Measurements from ENCODE around the gene GLCE.

GLCE gene

GRCh38 chr15:69160141-69160993 lies at the start of gene GLCE:
GLCE (plus strand) TSS chr15:69160635; CDS start chr15:69255807, 95,172 bp downstream.
- peak; percentile 52 for DNase-seq

DNA sequence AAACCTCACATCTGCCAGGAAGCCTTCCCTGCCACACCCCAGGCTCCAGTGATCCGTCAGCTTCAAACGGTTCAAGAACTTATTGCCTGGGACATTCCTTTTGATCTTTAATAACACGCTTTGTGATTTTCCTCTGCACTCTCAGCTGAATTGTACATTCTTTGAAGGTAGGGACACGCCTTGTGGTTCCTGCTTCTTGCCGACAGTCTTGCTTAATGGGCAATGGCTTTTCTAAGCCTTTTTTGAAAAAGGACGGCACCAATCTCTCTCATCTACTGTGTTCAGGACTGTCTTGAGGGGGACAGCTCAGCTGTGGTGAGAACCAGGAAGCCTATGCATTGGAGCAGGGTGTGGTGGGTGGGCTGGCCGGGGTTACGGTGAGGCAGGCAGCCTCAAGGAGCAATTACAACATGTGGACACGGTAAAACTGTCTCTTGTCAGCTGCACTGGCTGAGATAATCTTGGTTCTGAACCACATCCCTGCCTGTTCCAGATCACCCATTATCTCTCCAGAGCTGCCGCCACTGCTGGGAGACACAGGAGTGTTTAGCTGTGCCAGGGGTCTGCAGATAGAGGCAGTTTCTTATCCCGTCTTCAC lies 46.0 kb upstream of the GLCE start:
- no peak for DNase-seq

GRCh38 chr15:69115031-69115430 lies 45.4 kb upstream of the GLCE start:
- DNase-seq, result no peak

DNA sequence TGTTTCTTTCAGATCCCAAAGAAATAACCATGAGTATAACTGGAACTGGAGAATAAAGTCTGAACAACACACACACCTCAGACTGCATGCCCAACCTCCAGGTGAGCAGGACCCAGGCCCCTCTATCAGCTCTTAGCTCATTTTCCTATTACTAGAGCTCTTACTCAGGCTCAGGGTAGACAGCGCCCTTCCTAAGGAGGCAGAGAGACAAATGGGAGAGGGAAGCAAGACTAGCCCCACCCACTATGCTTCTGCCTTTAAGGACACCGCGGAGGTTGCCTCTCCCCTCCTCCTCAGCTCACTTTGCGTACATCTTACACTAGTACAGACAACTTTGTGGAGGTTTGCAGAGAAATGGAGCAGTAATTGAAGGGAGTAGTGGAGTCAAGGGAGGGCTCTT lies 44.0 kb upstream of the GLCE start:
- no peak for DNase-seq

DNA sequence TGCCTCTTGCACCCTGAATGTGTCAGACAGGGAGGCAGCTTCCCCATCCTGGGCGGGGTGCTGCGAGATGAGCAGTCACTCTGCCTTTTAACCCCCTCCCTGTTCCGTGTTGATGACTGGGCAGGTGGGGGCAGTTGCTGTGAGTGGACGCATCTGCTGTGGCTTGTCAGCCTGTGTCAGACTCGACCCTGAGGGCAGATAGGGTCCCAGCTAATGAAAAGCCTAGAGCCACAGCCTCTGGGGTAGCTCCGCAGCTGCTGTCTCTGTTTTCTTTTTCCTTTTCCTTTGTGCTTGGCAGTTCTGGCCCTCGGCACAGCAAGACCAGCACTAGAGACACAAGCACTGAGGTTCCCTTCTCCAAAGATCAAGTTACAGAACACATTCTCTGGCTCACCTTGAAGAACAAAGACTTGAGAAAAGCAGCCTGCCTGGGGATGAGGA lies 43.0 kb upstream of the GLCE start:
- no peak for DNase-seq

- DNase-seq, result no peak
These were observed 42.3 kb upstream of the GLCE start for GRCh38 chr15:69118089-69118488.

GRCh38 chr15:69119001-69119400 lies 41.4 kb upstream of the GLCE start:
- no peak for DNase-seq

DNA sequence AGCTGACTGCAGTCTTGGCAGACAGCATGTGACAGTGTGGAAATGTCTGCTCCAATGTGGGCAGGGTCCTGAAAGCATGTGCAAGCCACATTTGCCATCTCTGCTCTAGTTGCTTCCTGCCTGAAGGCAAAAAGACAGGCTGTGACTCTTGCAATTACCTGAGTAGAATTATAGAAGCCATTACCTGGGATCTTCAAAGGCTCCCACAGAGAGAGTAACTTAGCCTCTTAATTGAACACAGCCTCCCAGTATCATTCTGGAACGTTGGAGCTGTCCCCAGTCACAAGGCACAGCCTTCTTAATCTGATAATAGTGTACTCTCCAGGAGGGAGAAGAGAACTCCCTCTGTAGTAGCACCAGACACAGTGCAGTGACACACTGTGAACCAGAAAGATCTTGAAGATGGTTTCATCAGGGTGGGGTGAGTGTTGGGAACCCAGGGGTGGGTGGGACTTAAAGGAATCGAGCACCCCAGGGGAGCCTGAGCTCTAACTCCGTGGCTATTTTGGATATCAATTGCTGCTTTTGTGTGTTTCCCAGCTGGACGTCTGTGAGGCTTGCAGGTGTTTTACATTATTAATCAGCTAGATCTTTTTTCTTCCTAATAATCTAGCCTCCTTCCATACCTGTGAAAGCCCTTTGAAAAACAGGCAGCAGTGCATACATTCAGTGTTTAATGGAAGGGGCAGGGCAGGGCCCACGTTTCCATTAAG lies 40.6 kb upstream of the GLCE start:
- no peak for DNase-seq

DNA sequence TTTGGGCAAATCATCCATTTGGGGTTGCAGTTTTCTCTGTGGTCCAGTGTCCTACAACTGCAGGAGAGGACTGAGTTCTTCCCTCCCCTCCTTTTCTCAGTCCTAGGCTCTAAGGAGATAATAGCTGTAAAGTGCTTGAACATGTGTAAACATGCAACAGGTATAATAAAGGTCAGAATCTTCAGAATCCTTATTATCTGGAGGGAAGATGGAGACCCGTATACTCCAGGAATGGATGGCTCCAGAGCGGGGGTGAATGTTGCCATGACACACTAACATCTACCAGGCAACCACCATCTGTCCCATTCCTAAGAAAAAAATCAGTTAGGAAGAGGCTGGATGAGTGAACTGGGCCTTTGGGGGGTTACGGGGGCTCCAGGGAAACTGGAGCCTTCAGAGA lies 39.7 kb upstream of the GLCE start:
- DNase-seq, result no peak

DNA sequence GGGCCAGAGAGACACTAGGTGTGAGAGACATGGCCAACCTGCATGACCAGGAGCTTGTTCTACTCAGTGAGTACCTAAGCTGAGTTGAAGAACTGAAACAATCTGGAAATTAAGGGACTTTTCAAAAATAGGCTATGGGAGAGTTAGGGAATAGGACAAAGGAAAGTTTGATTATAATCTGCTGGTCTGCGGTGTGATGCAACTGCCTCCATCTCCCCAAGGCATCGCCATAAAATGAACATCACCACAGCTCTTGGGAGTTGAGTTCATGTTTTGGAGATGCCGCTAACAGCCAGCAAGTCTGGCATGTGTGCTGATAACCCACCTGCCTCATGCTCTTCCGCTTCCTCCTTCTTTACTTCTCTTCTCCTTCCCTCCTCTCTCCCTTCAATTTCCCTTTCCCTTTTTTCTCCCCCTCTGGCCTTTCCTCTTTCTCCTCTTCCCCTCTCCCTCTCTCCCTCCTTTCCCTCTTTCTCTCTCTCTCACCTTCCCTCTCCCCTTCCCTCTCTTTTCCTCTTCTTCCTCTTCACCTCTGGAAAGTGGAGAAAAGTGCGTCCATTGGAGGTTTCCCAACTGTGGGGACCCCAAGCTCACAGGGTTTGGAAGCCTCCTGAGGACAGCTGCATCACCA lies 39.1 kb upstream of the GLCE start:
- no peak for DNase-seq

DNA sequence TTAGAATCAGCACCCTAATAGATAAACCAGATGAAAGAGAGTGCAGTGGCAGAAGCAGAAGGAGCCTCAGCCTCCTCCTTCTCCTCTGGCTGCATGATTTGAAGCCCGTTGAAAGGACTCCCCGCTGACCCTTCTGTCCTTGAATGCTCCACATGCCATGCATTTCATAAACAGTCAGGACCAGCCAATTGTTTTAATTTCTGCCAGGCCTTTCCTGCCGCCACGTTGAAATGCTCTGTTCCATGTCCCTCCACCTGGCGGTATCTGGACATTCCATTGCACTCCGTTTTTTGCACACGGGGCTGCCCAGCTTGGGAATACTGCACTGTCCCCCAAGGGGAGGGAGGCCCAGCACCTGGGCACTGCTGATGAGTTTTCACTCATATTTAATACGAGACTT lies 35.2 kb upstream of the GLCE start:
- DNase-seq, result no peak

GRCh38 chr15:69126054-69126469 lies 34.4 kb upstream of the GLCE start:
- no peak for DNase-seq

GRCh38 chr15:69127306-69127705 lies 33.1 kb upstream of the GLCE start:
- no peak for DNase-seq

GRCh38 chr15:69128667-69129311 lies 31.6 kb upstream of the GLCE start:
- DNase-seq, result no peak

DNA sequence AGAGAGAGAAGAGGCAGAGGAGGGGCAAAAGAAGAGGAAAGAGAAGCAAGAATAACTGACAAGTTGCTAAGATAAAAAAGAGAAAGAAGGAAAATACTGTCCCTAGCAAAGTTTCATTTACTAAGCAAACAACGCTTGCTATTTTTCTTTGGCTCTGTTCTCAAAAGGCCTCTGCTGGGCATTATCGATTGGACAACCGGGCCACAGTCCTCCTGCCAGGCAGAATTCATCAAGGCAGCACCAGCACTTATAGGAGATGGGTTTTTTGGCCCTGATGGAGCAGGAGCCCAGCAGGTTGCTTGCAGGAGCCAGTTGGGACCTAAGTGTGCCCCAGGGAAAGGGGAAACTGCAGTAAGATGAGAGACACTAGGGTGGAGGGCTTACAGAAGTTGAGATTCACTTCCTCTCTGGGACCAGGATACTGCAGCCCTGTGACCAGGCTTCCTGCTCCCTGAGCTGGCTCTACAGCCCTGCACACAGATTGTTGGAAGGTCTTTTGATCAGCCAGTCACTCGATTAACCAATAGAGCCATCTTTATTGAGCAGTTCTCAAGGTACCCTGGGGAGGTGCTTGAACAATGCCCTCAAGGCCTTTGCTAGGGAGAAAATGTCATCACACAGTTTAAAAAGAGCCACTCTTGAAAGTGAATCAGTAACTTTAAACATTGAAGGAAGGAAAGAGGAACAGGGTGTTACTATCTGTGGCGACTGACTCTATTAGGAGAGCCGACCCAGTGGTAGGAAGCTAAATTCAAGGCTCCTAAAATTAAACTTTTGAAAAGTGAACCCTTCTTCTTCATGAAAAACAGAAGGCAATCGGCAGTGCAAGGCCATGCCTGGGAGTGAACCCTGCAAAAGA lies 28.8 kb upstream of the GLCE start:
- peak; percentile 49 for DNase-seq

DNA sequence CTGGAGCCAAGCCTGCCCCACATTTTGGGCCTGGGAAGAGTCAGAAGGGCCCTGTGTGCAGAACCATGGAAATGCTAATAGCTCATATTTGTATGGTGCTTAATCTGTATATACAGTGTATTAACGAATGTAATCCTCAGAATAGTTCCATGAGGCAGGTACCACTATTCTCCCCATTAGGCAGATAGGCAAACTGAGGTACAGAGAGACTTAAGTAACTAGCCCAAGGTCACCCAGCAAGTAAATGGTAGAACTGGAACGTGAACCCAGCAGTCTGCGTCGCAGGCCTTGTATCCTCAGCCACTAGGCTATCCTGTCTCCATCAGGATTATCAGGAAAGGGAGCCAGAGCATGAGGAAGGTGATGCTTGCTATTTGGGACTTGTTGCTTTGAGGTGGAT lies 28.0 kb upstream of the GLCE start:
- no peak for DNase-seq

DNA sequence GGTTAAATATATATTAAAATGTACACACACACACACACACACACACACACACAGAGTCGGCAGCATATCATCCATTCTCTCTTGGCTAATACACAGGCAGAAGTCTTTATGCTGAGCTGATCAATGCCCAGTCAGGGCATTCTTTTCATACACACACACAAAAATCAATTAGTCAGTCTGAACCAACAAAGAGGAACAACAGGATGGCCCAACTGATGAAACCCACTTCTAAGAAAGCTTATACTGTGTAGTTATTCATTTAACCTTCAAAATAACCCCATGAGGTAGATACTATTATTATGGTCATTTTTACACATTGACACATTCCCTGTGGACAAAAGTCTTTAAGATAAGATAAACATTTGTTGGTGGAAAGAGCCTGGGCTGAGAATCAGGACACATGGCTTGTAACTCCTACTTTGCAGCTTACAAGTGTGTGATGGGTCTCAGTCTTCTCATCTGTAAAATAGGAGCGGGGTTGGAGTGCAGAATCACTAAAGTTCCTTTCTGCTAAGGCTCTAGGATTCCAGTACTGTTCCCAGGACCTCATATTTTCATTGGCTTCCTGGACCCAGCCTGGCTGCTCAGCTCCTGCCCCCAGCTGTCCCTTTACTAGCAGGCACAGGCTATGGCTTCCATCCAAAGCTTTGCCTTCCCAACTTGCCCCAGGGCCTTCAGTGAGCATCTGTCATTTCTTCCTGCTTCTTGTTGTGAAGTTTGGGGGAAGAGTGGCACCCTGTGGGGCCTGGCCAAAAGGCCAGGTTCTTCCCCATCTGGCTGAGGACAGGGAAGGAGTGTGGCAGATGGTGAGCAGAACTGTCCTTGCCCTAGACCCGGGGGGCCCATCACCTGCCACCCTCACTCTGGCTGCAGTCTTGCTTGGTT lies 27.2 kb upstream of the GLCE start:
- no peak for DNase-seq

DNA sequence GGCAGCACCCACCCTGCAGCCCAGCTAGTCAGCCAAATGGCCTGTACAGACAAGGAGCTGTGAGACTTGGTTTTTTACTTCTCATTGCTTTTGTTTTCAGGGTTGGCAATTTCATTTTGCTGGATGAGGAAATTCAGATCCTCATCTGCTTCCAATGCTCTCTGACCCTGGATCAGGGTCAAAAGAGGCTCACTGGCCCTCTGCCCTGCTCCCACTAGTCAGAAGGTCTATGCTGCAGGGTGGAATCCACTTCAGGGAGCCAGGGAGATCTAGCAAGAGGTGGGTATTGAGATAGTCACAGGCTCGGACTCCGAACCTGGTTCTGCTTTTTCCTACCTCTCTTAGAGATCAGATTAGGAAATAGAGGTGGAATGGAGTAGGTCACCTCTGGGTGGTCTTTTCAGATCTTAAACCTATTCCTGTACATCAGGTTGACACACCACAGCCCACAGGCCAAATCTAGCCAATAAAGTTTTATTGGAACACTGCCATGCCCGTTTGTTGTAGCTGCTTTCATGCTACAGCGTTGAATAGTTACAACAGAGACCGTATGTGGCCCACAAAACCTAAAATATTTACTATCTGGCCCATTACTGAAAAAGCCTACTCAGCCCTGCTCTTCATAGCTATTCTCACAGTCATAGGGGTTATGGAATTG lies 26.4 kb upstream of the GLCE start:
- no peak for DNase-seq

DNA sequence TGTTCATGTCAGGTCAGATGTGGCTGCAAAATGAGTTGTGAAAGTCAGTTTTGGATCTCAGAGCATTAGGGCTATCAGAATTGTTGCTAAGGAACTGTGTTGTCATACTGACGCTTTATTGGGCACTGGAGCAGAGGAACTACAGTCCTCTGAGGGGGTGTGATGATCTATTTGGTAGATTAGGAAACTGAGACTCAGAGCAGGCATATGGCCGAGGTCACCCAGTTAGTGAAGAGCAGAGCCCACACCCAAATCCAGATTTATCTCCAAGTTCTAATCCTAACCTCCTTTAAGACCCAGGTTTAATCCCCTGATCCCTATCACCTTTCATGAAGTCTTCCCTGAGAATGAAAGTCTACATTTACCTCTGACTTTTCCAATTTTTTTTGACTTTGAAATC lies 25.6 kb upstream of the GLCE start:
- DNase-seq, result no peak

DNA sequence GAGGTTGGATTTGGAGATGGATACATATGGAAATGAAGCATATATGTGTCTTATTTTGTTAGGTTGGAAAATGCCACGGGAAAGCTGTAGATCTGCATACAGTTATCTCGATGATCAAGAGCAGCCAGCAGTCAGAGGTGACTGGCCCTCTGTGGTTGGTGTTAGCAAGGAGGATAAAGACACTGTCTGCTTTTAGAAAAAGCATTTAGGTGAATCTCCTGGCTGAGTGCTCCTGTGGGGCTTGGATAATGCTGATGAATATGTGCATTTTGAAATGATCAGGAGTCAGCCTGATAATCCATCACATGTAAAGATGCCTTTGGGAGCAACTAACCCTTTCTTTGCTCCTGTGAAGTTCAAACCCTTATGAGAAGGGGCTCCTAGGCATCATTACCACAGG lies 24.9 kb upstream of the GLCE start:
- no peak for DNase-seq
